NCI-H510A treated with DMSO at 0.1 percent for 48 hours (cell line): ENCODE data around the gene CEP250.
"Not testable (repeated sequence)": the region's sequence is repeated elsewhere in the genome, so short reads cannot be mapped to it uniquely, and the experiment has no call there.

Source experiments
- DNase-seq: peaks from one replicate; lab custom pipeline; 2025; lab: John Stamatoyannopoulos, UW

The CEP250 gene

DNA sequence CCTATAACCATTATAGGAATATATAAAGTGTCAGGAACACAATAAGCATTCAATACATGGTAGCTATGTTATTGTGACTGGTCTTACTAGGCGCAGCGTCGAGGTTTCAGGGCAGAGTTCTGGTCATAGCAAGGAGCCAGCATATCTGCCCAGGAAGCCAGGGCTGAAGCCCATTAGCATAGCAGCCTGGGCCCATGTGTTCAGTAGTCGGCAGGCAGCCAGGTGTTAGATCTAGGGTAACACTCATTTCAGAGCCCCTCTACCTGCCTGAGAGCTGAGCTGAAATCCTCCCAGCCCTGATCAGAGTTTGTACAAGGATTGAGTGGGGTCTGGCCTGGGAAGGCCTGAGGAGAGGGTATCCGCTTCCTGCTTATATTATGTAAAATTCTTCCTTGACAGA is 41.9 kb downstream of the CEP250 start:
- no peak for DNase-seq

DNA sequence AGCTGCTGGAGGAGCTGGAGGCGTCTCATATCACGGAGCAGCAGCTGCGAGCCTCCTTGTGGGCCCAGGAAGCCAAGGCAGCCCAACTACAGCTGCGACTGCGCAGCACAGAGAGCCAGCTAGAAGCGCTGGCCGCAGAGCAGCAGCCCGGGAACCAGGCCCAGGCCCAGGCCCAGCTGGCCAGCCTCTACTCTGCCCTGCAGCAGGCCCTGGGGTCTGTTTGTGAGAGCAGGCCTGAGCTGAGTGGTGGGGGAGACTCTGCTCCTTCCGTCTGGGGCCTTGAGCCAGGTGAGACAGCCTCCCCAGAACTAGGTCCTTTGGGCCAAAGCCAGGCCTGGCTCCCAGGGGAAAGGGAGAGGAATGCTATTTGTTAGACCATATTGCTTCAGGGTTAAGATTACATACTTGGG is 42.4 kb downstream of the CEP250 start:
- DNase-seq, result no peak

DNA sequence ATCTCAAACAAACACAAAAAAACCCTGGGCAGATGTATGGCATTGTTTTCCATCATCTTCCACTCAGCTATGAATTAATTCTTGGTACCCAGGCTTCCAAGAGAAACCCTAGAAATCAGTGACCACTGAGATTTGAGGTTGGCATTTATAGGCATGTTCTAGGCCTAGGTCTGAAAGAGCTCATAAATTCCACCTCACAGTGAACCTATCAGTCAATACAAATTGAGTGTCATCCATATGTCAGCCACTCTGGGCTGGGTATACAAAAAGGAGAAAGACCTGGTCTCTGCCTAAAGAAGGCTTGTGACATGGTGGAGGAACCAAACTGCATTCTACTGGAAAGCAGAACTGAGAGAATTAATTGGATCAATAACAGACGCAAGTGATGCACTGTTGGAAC is 43.9 kb downstream of the CEP250 start:
- DNase-seq, result no peak

DNA sequence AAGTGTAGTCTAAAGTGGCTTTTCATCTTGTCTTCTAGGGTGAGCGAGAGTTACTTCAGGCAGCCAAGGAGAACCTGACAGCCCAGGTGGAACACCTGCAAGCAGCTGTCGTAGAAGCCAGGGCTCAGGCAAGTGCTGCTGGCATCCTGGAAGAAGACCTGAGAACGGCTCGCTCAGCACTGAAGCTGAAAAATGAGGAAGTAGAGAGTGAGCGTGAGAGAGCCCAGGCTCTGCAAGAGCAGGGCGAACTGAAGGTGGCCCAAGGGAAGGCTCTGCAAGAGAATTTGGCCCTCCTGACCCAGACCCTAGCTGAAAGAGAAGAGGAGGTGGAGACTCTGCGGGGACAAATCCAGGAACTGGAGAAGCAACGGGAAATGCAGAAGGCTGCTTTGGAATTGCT is 47.0 kb downstream of the CEP250 start:
- DNase-seq, result no peak

DNA sequence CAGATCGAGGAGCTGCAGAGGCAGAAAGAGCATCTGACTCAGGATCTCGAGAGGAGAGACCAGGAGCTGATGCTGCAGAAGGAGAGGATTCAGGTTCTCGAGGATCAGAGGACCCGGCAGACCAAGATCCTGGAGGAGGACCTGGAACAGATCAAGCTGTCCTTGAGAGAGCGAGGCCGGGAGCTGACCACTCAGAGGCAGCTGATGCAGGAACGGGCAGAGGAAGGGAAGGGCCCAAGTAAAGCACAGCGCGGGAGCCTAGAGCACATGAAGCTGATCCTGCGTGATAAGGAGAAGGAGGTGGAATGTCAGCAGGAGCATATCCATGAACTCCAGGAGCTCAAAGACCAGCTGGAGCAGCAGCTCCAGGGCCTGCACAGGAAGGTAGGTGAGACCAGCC is 47.9 kb downstream of the CEP250 start:
- DNase-seq, result no peak

DNA sequence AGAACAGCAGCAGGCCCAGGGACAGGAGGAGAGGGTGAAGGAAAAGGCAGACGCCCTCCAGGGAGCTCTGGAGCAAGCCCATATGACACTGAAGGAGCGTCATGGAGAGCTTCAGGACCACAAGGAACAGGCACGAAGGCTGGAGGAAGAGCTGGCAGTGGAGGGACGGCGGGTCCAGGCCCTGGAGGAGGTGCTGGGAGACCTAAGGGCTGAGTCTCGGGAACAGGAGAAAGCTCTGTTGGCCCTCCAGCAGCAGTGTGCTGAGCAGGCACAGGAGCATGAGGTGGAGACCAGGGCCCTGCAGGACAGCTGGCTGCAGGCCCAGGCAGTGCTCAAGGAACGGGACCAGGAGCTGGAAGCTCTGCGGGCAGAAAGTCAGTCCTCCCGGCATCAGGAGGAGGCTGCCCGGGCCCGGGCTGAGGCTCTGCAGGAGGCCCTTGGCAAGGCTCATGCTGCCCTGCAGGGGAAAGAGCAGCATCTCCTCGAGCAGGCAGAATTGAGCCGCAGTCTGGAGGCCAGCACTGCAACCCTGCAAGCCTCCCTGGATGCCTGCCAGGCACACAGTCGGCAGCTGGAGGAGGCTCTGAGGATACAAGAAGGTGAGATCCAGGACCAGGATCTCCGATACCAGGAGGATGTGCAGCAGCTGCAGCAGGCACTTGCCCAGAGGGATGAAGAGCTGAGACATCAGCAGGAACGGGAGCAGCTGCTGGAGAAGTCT is 48.6 kb downstream of the CEP250 start:
- DNase-seq, result no peak

DNA sequence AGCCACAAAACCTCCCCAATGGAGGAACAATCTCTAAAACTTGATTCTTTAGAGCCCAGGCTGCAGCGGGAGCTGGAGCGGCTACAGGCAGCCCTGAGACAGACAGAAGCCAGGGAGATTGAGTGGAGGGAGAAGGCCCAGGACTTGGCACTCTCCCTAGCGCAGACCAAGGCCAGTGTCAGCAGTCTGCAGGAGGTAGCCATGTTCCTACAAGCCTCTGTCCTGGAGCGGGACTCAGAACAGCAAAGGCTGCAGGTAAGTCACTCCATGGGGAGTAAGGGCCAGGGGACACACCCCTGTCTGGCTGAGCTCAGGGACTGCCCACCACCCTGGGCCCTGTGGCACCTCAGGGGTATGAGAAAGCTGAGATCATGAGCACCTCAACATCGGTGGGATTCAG is 49.4 kb downstream of the CEP250 start:
- DNase-seq, result no peak

DNA sequence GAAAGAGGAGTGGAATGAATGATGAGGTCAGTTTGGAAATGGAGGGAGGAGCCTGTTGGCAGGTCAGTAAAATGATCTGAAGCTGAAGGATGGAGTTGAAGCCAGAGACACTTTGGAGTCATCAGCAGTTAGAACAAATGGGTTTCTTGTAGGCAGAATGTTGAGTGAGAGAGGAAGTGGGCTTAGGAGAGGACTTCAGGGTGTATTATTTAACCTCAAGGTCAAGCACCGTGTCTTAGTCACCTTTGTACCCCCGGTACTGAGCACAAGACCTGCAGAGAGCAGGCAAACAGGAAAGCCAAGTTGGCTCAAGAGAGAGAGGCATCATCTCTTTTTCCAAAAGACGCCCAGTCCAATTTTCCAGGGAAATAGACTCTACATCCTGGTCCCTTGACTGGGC is 50.8 kb downstream of the CEP250 start:
- DNase-seq, result no peak

DNA sequence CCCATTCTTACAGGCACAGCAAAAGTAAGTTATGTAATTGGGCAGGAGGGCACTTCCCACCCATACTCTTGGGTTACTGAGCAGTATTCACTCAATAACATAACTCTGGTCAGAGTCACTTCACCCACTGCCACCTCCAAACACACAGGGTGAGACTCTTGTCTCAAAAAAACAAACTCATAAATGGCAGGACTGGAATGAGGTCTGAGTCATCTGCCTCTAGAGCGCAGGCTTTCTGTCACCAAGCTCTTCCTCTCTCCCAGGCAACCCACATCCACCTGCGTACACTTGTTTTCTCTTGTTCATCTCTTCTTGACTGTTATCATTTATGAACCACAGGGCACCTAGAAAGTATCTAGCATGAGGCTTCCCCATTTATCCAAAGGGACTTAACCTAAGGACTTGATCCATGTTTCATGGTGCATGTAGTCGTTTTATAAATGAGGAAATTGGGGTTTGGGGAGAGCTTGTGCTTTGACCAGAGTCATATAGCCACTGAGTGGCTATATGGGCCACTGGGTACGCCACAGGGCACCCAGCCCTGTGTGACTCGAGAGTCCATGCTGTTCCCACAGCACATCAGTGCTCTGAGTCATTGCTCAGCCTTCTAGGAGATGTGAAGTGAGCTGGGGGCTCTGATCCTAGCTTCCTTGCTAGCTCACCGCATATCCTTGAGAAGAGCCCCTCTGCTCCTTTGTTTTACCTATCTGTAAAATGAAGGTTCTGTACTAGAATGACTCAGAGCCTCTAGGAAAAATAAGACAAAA is 51.7 kb downstream of the CEP250 start:
- no peak for DNase-seq

DNA sequence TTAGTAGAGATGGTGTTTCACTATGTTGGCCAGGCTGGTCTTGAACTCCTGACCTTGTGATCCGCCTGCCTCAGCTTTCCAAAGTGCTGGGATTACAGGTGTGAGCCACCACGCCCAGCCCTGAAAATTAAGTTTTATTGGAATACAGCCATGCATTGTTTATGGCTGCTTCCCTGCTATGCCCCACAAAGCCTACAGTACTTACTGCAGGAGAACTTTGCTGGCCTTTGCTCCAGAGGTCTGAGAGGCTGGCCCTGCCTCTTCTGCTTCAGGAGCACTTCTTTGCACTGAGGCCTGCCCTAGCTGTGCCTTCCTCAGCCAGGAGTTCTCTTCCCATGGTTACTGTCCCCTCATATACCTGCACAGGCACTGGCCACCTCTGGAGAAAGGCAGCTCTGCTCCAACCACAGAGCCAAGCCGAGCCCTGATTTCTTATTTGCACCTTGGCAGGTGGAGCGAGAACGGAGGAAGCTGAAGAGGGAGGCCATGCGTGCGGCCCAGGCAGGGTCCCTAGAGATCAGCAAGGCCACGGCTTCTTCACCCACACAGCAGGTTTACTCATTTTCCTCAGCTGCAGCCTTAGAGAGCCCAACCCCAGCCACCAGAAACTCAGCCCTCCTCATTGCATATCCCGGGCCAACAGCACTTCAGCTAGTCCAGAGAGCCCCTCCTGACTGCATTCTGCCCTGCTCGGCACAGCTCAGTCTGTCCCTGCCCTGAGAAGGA is 53.3 kb downstream of the CEP250 start:
- DNase-seq, result no peak

DNA sequence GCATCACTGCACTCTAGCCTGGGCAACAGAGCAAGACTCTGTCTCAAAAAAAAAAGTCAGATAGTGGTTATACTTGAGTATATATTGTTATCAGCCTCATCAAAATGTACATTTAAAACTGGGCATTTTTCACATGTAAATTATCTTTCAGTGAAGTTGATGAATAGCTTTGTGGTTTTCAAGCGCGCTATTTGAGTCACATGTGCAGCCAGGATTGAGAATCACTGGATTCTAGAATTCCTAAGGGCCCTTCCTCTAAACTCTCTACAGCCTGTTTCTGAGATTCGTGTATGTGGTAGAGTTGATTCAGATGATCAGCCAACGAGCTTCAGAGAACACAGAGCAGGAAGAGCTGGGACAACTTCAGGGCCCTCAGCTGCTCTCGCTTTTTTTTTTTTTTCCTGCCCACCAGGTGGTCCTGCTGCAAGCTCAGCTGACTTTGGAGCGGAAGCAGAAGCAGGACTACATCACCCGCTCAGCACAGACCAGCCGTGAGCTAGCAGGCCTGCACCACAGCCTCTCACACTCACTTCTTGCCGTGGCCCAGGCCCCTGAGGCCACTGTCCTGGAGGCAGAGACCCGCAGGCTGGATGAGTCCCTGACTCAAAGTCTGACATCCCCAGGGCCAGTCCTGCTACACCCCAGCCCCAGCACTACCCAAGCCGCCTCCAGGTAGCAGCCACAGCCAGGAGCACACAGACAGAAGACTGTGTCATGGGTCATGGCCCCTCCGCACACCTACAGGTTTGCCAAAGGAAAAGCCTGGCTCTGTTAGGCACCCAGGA is 55.7 kb downstream of the CEP250 start:
- no peak for DNase-seq

DNA sequence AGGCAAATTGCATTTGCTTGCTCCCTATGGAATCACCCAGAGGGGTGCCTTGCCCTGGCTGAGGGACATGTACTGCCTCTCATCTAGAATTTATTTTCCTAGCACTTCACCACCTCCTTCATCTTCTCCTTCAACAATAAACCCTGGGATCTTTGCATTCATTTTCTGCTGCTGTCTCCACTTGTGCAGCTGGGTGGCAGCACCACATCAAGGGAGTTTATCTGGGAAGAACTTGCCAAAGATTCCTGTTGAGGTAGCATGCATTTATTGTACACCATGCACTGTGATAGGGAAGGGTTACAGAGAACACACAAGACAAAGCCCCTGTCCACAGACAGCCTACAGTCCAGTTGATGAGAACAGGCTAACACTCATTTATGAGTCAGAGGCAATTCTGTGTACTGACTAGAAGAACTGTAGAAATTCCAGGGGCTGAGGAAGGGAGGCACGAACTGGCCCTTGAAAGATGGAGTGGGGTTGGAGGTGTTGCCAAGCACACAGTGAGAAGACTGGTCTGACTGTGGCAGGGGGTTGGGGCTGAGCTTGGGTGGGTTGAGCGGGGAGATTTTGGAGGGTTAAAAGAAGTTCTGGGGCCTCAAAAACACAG is 56.5 kb downstream of the CEP250 start:
- peak; percentile 5 for DNase-seq

DNA sequence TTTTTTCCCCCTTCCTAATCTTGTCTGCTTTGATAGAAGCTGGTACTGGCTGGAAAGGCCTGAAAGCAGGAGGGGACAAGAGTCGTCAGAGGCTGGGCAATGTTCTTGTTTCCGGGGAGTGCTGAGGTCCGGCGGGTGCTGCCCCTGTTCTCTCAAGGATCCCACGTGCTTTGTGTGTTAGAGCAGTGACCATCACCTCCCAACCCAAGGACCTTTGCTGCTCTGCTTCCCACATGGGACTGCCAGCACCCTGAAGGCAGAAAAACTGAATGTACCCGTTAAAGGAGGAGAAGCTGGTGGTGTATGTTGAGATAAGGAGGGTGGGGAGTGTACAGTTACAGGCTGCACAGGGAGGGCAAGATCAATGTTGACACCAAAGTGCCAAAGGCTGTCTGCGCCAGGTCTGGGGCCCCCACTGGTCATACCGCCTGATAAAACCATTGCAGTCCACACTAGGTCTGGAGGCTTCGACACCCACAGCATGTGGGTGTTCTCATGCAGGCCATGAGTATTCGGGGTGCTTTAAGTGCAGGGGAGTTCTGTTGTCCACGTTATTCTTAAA is 59.1 kb downstream of the CEP250 start:
- DNase-seq, result no peak

DNA sequence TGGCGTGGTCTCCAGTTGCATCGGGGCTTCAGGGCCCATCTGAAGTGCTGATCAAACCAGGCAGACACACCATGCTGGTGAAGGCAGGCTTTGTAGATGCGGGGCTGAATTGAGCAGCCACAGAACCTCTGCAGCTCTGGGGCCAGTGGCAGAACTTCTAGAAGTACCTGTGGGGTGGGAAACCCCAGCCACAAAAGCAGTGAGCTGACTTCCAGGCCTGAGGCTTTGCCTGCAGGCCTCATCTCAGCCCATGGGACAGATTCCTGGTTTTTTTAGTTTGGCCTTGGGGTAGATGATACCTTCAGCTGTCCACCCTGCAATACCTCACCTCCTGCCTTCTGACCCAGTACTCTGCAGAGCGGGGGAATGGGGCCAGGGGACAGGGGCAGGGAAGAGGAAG is 59.9 kb downstream of the CEP250 start:
- DNase-seq, result no peak

DNA sequence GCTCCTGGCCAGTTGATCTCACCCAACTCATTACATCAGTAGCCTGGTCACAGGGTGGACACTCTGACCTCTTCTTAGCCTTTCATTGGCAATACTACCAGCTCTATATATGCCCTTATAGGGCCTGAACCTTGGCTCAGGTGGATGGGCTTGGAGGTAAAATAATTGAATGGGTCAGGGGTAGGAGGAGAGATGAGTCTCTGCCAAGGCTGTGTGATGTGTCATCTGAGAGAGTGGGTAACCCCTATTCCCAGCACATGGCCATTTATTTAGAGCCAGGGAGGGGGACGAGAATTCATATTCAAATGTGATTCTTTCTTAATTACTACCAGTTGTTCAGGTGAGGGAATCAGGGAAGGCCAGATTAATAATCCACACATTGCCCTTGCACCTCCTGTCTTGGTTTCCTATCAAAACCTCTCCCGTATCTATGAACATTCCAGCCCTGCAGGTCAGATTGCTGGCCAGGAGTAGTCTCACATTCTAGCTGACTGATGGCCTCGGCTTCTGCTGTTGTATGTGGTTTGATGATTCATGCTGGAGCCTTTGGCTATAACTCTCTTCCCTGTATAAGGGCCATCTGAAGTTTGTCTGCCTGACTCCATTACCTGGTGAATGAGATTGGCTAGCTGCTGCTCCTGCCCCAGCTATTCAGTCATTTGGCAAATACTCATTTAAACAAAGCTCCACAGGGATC is 60.7 kb downstream of the CEP250 start:
- no peak for DNase-seq

DNA sequence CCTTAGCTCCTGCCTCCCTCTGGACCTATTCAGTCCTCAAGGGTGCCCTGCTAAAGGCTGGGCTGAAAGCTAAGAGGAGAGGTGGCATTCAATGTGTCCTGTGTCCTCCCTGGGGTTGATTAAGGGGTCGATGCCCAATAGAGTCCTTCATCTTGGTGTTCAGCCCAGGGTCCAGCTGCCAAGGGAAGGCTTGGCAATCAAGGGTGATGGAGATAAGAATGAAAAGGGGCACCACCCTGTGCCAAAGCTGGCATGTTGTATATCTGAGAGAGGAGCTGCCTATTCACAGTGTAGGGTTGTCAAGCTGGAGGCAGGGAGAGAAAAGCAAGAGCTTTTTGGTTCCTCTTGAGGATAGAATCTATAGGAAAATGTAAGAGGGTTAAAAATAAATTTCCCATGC is 61.7 kb downstream of the CEP250 start:
- DNase-seq, result no peak

DNA sequence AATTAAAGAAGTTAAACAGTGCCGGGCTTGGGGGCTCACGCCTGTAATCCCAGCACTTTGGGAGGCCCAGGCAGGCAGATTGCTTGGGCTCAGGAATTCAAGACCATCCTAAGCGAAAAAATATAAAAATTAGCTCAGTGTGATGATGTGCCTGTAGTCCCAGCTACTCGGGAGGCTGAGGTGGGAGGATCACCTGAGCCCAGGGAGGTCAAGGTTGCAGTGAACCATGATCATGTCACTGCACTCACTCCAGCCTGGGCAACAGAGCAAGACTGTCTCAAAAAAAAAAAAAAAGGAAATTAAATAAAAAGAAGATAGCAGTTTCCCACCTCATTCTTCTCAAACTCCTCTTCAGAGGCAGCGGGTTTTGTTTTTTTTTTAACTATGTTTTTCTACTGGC is 62.4 kb downstream of the CEP250 start:
- not testable (repeated sequence) for DNase-seq

DNA sequence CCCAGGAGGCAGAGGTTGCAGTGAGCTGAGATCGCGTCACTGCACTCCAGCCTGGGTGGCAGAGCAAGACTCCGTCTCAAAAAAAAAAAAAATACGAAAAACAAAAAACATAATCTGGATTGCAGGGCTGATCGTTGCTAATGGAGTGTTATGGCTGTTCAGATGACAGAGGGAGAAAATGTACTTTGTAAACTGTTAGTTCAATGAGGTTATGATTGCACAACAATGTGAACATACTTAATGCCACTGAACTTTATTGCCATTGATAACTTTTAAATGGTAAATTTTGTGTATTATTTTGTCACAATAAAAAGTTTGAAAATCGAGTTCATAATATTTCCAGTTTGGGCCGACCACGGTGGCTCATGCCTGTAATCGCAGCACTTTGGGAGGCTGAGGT is 63.6 kb downstream of the CEP250 start:
- DNase-seq, result no peak

DNA sequence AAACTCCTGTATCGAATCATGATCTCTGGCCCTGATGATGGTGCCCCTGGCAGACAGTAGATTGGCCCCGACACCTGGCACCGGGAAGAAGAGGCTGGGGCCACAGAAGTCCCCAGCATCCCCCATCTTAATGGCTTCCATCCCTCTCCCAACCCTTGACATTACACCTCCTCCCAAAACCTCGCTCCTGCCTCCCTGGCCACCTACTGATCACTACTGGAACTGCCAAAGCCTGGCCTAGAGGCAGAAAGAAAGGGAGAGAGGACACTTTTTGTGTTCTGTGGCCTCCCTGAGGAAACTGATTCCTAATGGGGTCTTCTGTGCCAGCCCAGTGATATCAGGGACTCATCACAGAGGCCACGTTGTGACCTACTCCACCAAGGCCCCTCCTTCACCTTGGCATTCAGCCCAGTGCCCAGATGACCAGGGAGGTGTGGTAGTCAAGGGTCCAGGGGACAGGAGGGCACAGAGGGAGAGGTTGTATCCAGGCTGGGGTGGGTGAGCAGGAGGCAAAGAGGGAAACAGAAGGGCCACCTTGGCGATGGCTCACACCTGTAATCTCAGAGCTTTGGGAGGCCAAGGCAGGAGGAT is 68.0 kb downstream of the CEP250 start:
- peak; percentile 3 for DNase-seq

DNA sequence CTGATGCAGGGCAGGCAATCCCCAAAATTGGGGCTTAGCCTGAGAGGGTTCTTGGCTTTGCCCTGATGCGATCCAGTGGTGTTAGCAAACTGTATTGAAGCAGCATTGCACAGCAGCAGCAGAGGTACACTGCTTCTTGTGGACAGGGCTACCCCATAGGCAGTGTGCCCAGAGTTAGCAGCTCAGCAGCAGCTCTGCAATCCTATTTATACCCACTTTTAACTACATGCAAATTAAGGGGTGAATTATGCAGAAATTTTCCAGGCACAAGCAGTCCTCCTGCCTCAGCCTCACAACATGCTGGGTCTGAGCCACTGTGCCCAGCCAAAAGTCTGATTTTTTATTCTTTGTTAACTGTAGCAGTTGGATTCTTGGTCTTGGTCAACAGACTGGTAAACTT is 70.2 kb downstream of the CEP250 start:
- DNase-seq, result no peak
